AG04450 (cell line): ENCODE data around the gene CACNA1E. TPM values are rescaled to one million over a fixed set of nuclear protein-coding genes. Genes with fewer than 3 reads are reported as not detected.
"Not testable (repeated sequence)": the region's sequence is repeated elsewhere in the genome, so short reads cannot be mapped to it uniquely, and the experiment has no call there.

Experiments used
- CTCF ChIA-PET: fragments of 300-600, 350-600 bp; formaldehyde crosslinking; extraction: SDS; loops from one replicate; lab custom pipeline; 2022; ENCODE audit warnings: antibody characterized with exemption, inconsistent platforms; lab: Charles Lee
- POLR2A ChIA-PET: fragments of 350-600 bp; formaldehyde crosslinking; extraction: SDS; loops from one replicate; lab custom pipeline; 2021; ENCODE audit warnings: antibody characterized with exemption, inconsistent platforms; lab: Yijun Ruan, JAX
- DNase-seq: peaks from one replicate; pipeline ENCODE4 v3.0.0-alpha.2; 2011; ENCODE audit warnings: low read depth, low spot score
- H3K27ac ChIP-seq: one replicate; pipeline ENCODE4 v1.5.1; 2012; ENCODE audit warnings: low read depth, low read length, control low read depth
- H3K27me3 ChIP-seq: one replicate; pipeline ENCODE4 v1.6.0; 2012; ENCODE audit warnings: low read length; ENCODE audit not compliant: control insufficient read depth, insufficient read depth
- H3K4me3 ChIP-seq: 2 replicates; pipeline ENCODE4 v1.5.1; 2011; ENCODE audit warnings: mild to moderate bottlenecking, low read depth, low read length, control low read depth
- H3K9me3 ChIP-seq: 2 replicates; pipeline ENCODE4 v1.5.1; 2012; ENCODE audit warnings: low read length; ENCODE audit not compliant: control insufficient read depth, insufficient read depth
- polyA plus RNA-seq: library from polyadenylated mRNA; depleted of rRNA; stranded (reverse); fragments of >200 nt; gene quantifications from 2 replicates; pipeline ENCODE4 v1.2.3, GENCODE V29; 2011
- TF ChIP-seq, protein P1 (sequence below): IDR thresholded peaks from 2 replicates; pipeline ENCODE4 v1.5.1; 2011; ENCODE audit warnings: low read depth, low read length, control low read depth, inconsistent platforms

The CACNA1E gene
- polyA plus RNA-seq, 1 experiment, result not detected

DNA sequence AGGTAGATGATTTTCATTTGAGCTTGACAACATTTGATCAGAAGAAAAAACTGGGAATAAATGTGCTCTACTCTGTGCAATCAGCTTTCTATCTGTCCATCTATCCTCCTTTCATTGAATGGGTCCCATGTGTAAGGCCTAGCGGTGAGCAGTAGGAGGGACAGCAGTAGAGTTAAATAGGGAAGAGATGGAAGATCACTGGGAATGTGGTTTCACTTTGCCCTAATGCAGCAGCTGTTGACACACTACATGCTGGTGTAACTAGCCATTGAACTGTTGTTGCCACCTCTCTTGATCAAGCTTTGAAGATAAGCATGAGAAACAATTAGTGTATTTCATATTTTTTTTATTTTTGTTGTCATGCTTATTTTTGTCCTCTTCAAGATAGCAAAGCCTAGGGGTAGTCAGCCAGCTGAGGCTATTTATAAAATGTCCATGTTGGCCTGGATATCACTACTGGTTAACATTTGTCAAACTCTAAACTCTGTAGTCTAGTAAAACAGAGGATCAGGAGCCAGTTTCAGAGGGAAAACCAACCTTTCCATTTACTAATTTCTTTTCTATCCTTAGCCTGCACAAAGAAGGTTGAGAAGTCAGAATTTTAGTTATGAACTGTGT is 41.9 kb downstream of the CACNA1E start:
- Histone ChIP-seq H3K27ac (no peak overlapping the region), H3K4me3 (no peak overlapping the region), H3K27me3 (no peaks in the 10 kb centered on the region), H3K9me3 (no peaks in the 10 kb centered on the region)
- TF ChIP-seq, protein P1, sequence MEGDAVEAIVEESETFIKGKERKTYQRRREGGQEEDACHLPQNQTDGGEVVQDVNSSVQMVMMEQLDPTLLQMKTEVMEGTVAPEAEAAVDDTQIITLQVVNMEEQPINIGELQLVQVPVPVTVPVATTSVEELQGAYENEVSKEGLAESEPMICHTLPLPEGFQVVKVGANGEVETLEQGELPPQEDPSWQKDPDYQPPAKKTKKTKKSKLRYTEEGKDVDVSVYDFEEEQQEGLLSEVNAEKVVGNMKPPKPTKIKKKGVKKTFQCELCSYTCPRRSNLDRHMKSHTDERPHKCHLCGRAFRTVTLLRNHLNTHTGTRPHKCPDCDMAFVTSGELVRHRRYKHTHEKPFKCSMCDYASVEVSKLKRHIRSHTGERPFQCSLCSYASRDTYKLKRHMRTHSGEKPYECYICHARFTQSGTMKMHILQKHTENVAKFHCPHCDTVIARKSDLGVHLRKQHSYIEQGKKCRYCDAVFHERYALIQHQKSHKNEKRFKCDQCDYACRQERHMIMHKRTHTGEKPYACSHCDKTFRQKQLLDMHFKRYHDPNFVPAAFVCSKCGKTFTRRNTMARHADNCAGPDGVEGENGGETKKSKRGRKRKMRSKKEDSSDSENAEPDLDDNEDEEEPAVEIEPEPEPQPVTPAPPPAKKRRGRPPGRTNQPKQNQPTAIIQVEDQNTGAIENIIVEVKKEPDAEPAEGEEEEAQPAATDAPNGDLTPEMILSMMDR, result no peak
- CTCF ChIA-PET, result no interaction called here
- no peak for DNase-seq
- POLR2A ChIA-PET, result no interaction called here

DNA sequence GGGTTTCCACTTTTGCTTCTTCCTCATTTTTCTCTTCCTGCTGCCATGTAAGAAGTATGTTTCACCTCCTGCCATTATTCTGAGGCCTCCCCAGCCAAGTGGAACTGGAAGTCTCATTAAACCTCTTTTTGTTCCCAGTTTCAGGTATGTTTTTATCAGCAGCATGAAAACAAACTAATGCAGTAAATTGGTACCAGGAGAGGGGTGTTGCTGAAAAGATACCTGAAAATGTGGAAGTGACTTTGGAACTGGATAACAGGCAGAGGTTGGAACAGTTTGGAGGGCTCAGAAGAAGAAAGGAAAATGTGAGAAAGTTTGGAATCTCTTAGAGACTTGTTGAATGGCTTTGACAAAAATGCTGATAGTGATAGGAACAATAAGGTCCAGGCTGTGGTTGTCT is 44.9 kb downstream of the CACNA1E start:
- H3K4me3 ChIP-seq, CTCF ChIA-PET, POLR2A ChIA-PET, H3K27me3 ChIP-seq, H3K27ac ChIP-seq, DNase-seq, H3K9me3 ChIP-seq: not testable (repeated sequence)

DNA sequence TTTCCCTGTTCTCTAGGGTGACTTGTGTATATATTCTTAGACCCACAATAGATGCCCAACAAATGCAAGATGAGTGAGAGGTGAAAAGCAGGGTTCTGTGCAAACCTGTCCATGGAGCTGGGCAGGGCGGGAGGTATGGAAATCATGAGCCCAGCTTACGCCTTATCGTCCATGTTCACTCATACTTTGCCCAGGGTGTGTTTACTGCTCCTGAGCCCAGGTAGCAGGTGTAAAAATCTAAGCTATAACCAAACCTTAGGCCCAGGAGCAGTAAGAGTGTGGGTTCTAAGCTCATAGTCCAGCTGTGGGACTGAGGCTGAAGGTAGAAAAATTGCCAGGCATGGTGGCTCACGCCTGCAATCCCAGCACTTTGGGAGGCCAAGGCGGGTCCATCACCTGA is 48.1 kb downstream of the CACNA1E start:
- H3K27me3 ChIP-seq, result no peaks in the 10 kb centered on the region
- H3K9me3 ChIP-seq, result no peaks in the 10 kb centered on the region
- no peak overlapping the region for H3K27ac ChIP-seq
- TF ChIP-seq, protein P1, result no peak
- CTCF ChIA-PET, result no interaction called here
- no peak overlapping the region for H3K4me3 ChIP-seq
- DNase-seq, result no peak
- POLR2A ChIA-PET, result no interaction called here

DNA sequence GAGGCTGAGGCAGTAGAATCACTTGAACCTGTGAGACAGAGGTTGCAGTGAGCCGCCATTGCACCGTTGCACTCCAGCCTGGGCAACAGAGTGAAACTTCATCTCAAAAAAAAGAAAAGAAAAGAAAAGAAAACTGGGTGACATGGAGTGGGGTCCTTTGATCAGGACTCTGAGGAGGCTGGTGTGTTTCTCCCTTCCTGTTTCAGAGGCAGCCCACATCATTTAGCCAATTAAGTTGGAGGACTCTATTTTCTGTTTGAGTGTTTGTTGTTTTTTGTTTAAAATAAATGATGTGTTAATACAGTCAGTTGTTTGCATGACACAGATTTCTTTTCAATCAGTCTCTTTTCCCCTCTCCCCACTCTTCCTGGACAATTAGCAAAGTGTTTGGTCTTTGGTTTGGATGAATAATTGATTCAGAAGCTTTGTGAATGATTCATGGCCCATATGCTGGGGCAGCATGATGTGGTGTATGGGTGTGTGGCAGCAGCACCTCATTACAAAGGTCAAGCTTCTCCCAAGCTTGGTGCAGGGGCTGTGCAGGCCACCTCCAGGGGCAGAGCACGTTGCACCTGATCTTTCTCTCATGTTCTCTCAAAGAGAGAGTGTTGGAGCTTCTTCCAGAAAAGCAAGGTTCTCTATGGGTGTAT is 48.8 kb downstream of the CACNA1E start:
- H3K4me3 ChIP-seq, result no peak overlapping the region
- CTCF ChIA-PET, result no interaction called here
- TF ChIP-seq, protein P1, result no peak
- POLR2A ChIA-PET, result no interaction called here
- DNase-seq, result no peak
- H3K9me3 ChIP-seq, result no peaks in the 10 kb centered on the region
- H3K27ac ChIP-seq, result no peak overlapping the region
- no peaks in the 10 kb centered on the region for H3K27me3 ChIP-seq

DNA sequence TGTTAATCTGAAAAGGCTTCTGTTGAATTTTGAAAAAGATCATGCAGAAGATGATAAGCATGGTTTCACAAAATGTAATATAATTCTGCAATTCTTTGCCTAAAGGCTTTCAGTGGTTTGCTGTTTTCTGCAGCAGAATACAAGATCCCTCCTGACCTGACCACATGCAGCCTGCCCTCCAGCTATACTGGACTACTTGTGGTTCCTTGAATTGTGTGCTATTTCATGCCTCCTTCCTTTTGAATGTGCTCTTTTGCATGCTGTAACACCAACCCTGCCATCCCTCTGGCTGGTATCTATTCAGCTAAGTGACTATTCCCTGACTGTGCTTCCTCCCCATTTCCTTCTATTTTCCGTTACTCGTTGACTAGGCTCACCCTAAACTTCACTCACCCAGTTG is 55.5 kb downstream of the CACNA1E start:
- ChIA-PET CTCF (no interaction called here), POLR2A (no interaction called here)
- no peak for DNase-seq
- no peak overlapping the region for H3K4me3 ChIP-seq
- TF ChIP-seq, protein P1, result no peak
- H3K27ac ChIP-seq, result no peak overlapping the region
- no peaks in the 10 kb centered on the region for H3K27me3 ChIP-seq
- H3K9me3 ChIP-seq, result no peaks in the 10 kb centered on the region
